Spleen (tissue), 7 donors: ENCODE data around the gene ZDHHC23.

ENCODE experiments used
- CTCF ChIP-seq, 11 experiments: fragments of 200-600 bp in 7 of 11; fragments of 450-650 bp in 4 of 11; sonication (generic) in 4 of 11; IDR thresholded peaks in 8 of 11; conservative IDR thresholded peaks in 3 of 11; 1 replicate in 7 of 11; 2 replicates in 4 of 11; pipeline versions ENCODE4 v1.4.0 to v1.8.0; 2016 to 2021; ENCODE audit warnings: antibody characterized with exemption in 11 of 11, inconsistent platforms in 4 of 11, mild to moderate bottlenecking in 1 of 11
- POLR2A ChIP-seq, 3 donors: fragments of 450-650 bp; IDR thresholded peaks; one replicate each; pipeline ENCODE4 v1.5.1; 2017; ENCODE audit warnings: antibody characterized with exemption in 3 of 3, mild to moderate bottlenecking in 1 of 3
- POLR2AphosphoS5 ChIP-seq, 3 donors: sonication (generic); formaldehyde crosslinking; IDR thresholded peaks; one replicate each; pipeline ENCODE4 v1.5.1; 2017; ENCODE audit warnings: antibody characterized with exemption in 3 of 3
- donor health status: DM: no; HTN: no; CAD: no; lungs with moderate emphysema.
- donor health status: DM: no; HTN: no; CAD: no.
- donor health status: DM: no; HTN: no; CAD: no.

GRCh38 chr3:113981803-113982202 is 34.0 kb downstream of the ZDHHC23 start:
- TF ChIP-seq POLR2A (IDR thresholded peaks at IDR 0.05) (no peak), CTCF (IDR thresholded peaks at IDR 0.05 in 8 of 11, conservative IDR thresholded peaks at IDR 0.05 in 3 of 11) (no peak), POLR2AphosphoS5 (IDR thresholded peaks at IDR 0.05) (no peak)
